Neutrophil (primary cell): ENCODE measurements around the gene MAG.

Experiments
- H3K27ac ChIP-seq: fragments of 200-600 bp; sonication (generic); 2 replicates; pipeline ENCODE4 v1.5.1; 2016; ENCODE audit warnings: mild to moderate bottlenecking, moderate library complexity
- H3K27me3 ChIP-seq: fragments of 200-600 bp; sonication (generic); 2 replicates; pipeline ENCODE4 v1.6.0; 2016; ENCODE audit warnings: mild to moderate bottlenecking
- H3K36me3 ChIP-seq: fragments of 200-600 bp; sonication (generic); 2 replicates; pipeline ENCODE4 v1.5.1; 2017
- H3K4me1 ChIP-seq, 2 experiments: fragments of 200-600 bp in 1 of 2; sonication (generic) in 1 of 2; 1 replicate in 1 of 2; 2 replicates in 1 of 2; pipeline versions ENCODE4 v1.5.1 to v1.6.1; 2013 to 2016; ENCODE audit warnings: low read depth in 1 of 2, low read length in 1 of 2, mild to moderate bottlenecking in 1 of 2, moderate library complexity in 1 of 2; ENCODE audit not compliant: control insufficient read depth in 1 of 2, insufficient read depth in 1 of 2
- H3K4me3 ChIP-seq, 2 experiments: fragments of 200-600 bp in 1 of 2; sonication (generic) in 1 of 2; 1 replicate in 1 of 2; 2 replicates in 1 of 2; pipeline ENCODE4 v1.5.1; 2013 to 2016; ENCODE audit warnings: low read depth in 1 of 2, low read length in 1 of 2, mild to moderate bottlenecking in 1 of 2, moderate library complexity in 1 of 2
- H3K9me3 ChIP-seq: fragments of 200-600 bp; sonication (generic); 2 replicates; pipeline ENCODE4 v1.5.1; 2016
- TF ChIP-seq, protein P1 (sequence below): fragments of 200-600 bp; sonication (generic); IDR thresholded peaks from 2 replicates; pipeline ENCODE4 v1.5.1; 2016; ENCODE audit warnings: antibody characterized with exemption

MAG gene

DNA sequence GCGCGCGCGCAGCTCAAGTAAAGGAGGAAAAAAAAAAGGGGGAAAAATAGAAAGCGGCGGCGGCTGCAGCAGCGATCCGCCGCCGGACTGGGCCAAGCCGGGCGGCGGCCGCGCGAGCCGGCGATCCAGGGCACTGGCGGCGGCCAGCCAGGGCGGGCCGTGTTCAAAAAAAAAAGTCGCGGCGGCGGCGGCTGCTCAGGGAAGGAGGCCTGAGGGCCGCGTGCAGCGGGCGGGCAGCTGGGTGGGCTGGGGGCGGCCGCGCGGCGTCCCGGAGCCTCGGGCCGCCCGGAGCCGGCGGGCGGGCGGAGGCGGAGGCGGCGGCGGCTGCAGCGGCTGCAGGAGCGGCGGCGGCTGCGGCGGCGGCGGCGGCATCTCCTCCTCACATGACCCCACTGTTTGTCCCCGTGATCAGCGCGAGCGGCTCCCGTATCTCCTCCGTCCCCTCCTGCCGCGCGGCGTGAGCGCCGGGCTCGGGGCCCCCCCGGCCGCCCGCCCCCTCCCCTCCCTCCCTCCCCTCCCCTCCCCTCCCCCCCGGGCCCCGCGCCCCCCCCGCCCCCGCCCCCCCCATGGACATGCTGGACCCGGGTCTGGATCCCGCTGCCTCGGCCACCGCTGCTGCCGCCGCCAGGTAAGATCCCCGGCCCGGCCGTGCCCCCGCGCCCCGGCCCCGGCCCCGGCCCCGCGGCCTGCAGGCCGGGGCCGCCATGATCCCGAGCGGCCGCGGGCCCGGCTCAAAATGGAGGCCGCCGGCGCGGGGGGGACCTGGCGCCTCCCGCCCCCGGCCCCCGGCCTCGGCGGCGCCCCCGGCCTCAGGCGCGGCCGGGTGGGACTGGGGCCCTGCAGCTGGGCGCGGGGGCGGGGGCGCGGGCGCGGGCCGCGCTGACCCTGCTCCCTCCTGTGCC lies 23.2 kb upstream of the MAG start, which contains the start of gene USF2:
USF2 (plus strand) TSS at position 427 of the 902 bp plus-strand sequence; CDS start at position 567, 140 bp downstream.
- TF ChIP-seq, protein P1, sequence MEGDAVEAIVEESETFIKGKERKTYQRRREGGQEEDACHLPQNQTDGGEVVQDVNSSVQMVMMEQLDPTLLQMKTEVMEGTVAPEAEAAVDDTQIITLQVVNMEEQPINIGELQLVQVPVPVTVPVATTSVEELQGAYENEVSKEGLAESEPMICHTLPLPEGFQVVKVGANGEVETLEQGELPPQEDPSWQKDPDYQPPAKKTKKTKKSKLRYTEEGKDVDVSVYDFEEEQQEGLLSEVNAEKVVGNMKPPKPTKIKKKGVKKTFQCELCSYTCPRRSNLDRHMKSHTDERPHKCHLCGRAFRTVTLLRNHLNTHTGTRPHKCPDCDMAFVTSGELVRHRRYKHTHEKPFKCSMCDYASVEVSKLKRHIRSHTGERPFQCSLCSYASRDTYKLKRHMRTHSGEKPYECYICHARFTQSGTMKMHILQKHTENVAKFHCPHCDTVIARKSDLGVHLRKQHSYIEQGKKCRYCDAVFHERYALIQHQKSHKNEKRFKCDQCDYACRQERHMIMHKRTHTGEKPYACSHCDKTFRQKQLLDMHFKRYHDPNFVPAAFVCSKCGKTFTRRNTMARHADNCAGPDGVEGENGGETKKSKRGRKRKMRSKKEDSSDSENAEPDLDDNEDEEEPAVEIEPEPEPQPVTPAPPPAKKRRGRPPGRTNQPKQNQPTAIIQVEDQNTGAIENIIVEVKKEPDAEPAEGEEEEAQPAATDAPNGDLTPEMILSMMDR = no peak
- no peaks in the 10 kb centered on the region for H3K9me3 ChIP-seq
- no peaks in the 10 kb centered on the region for H3K27me3 ChIP-seq
- H3K36me3 ChIP-seq = peaks cover 37% of the 10 kb centered on the region
- H3K27ac ChIP-seq = peak within 1 kb of the TSS; percentile 93
- H3K4me1 ChIP-seq = peaks cover 44 to 46% of the 10 kb centered on the region in 2 experiments
- H3K4me3 ChIP-seq = peak within 1 kb of the TSS; percentile 86 to 99

DNA sequence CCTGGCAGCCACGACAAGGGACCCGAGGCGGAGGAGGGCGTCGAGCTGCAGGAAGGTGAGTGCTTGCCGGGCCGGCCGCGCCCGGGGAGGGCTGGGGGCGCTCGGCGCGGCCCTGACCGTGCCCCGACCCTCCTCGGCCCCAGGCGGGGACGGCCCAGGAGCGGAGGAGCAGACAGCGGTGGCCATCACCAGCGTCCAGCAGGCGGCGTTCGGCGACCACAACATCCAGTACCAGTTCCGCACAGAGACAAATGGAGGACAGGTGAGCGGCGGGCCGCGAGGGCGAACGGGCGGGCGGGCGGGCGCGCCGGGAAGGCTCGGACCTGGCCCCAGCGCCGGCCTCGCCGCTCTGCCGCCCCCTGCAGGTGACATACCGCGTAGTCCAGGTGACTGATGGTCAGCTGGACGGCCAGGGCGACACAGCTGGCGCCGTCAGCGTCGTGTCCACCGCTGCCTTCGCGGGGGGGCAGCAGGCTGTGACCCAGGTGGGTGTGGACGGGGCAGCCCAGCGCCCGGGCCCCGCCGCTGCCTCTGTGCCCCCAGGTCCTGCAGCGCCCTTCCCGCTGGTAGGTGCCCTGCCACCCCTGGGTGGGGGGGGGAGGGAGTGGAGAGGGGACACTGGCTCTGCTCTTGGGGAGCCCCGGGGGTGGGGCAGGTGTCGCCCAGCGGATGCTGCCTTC lies 22.4 kb upstream of the MAG start:
- peaks cover 43 to 46% of the 10 kb centered on the region in 2 experiments for H3K4me1 ChIP-seq
- H3K36me3 ChIP-seq = peaks cover 45% of the 10 kb centered on the region
- H3K27ac ChIP-seq = peak overlapping the region; percentile 93

DNA sequence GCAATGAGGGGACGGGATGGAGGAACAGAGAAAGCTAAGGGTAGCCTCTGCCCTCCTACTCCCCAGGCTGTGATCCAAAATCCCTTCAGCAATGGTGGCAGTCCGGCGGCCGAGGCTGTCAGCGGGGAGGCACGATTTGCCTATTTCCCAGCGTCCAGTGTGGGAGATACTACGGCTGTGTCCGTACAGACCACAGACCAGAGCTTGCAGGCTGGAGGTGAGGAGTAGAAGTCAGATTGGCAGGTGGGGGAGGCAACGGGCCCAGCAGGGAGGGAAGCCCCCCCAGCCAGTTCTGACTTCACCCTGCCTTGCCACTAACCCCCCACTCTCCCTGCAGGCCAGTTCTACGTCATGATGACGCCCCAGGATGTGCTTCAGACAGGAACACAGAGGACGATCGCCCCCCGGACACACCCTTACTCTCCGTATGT lies 21.6 kb upstream of the MAG start:
- peaks cover 53% of the 10 kb centered on the region for H3K36me3 ChIP-seq
- TF ChIP-seq, protein P1 = no peak
- H3K27ac ChIP-seq = peak overlapping the region; percentile 93
- H3K4me1 ChIP-seq = peaks cover 36 to 41% of the 10 kb centered on the region in 2 experiments
- no peaks in the 10 kb centered on the region for H3K9me3 ChIP-seq
- peak overlapping the region in 1 of 2 experiments; percentile 64 for H3K4me3 ChIP-seq
- H3K27me3 ChIP-seq = no peaks in the 10 kb centered on the region

More for the DNA sequence above, 22.4 kb upstream of the MAG start:
- no peaks in the 10 kb centered on the region for H3K27me3 ChIP-seq
- H3K9me3 ChIP-seq = no peaks in the 10 kb centered on the region
- peak overlapping the region; percentile 64 to 86 for H3K4me3 ChIP-seq
- TF ChIP-seq, protein P1 = peak; percentile 96

DNA sequence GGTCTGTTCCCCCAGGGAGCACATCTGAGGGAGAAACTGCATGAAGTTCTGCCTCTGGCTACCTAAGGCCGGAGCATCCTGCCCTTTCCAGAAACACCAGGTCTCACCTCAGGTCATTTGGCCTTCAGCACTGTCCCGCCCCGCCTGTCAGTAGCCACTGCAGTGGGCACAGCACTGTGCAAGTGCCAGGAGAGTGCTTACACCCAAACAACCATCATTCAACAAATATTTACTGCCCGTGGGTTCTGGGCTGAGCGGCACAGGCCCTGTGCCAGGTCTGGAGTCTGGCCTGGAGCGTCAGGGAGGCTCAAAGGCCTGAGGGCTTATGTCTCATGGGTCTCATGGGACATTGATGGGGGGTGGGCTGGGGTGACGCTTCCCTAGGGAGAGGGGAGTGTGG lies 20.4 kb upstream of the MAG start:
- Histone ChIP-seq H3K4me1 (peaks cover 25 to 29% of the 10 kb centered on the region in 2 experiments), H3K36me3 (peaks cover 59% of the 10 kb centered on the region), H3K9me3 (no peaks in the 10 kb centered on the region), H3K4me3 (no peak overlapping the region), H3K27ac (no peak overlapping the region), H3K27me3 (no peaks in the 10 kb centered on the region)
- TF ChIP-seq, protein P1 = no peak

DNA sequence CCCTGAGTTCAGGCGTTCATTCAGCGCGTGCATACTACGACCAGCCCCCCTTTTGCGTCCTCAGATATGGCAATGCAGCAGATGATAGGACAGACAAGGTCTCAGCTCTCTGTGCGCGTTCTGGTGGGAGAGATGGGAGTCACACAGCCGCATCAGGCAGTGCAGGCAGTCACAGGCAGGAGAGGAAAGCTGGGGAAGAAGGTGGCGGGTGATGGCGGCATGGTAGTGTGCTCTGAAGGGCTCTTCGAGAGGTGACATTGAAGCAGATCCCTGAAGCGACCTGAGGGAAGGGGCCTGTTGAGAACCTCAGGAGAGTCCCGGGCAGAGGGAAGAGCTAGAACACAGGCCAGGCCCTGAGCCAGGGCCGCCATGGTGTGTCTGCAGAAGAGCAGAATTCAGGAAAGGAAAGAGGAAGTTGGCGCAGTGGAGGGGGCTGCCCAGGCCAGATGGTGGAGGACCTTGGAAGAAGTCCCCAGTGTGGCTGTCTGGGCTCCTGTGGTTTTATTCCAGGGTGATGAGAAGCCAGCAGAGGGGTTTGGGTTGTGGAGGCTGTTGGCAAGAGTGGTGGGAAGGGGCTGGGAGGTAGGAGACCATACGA lies 19.7 kb upstream of the MAG start:
- TF ChIP-seq, protein P1 = no peak
- Histone ChIP-seq H3K27ac (peak overlapping the region; percentile 11), H3K4me1 (peaks cover 18 to 23% of the 10 kb centered on the region in 2 experiments), H3K27me3 (no peaks in the 10 kb centered on the region), H3K4me3 (no peak overlapping the region), H3K9me3 (no peaks in the 10 kb centered on the region), H3K36me3 (peaks cover 66% of the 10 kb centered on the region)
